Measurements from ENCODE around the gene UNC5C. TPM values are rescaled to one million over a fixed set of nuclear protein-coding genes. Genes with fewer than 3 reads are reported as not detected.

Gene UNC5C
- total RNA-seq = 0.39 TPM in 1 of 2 replicates, not detected in the other

DNA sequence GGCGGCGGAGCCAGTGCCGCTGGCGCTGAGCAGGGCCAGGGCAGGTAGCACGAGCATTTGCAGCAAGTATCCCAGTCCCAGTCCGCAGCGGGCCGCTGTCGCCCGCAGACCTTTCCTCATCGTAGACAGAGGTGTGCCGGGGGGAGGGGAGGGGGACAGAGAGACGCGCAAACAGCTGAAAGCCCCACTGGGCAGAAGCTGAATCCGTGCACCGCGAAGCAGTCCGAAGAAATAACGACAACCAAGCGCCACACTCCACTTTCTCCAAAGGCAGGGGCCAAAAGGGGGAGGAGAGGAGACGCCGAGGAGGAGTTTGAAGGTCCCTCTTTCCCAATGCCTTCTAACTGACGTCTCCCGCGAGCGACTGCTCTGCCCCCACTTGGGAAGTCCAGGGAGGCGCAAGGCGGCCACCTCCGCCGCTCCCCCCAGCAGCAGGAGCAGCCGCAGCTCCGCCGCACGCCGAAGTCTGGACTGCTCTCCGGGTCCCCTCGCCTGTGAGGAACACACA lies at the start of gene UNC5C:
Gene UNC5C, minus strand, starts transcription at position 236 of the 508 bp plus-strand sequence.

